Measurements from ENCODE around the gene SLC25A3.
A peak's percentile ranks its signal among the peaks of the same experiment; 100 is the strongest.
"Not testable (repeated sequence)": the region's sequence is repeated elsewhere in the genome, so short reads cannot be mapped to it uniquely, and the experiment has no call there.

Gene SLC25A3

DNA sequence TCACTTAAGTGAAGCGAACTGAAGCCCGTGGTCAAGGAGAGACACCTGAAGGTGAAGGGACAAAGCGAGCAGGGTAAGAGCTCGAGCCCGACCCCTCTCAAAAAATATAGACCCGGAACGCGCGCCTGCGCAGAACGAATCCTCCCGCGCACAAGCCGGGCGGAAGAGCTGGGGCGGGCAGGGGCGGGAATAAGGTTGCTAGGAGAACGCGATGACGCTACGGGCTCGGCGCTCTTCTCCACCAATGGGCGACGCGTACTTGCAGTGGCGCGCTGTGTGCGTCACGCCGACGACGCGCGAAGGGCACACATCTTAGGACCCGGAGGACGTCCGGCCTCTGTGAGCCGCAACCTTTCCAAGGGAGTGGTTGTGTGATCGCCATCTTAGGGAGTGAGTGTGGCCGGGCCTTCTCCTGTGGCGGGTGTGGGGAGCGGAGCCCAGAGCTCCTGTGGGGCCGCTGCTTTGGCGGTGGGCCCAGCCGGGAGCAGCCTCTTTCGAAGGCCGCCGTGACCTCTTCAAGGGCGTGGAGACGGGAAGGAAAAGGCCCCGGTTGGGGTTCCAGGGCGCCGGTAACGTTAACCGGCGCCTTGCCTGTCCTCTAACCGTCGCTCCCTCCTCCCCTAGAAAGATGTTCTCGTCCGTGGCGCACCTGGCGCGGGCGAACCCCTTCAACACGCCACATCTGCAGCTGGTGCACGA is at the start of gene SLC25A3:
Gene SLC25A3 (plus strand): TSS at position 336 of the 699 bp plus-strand sequence. CDS start 293 bp downstream, at position 629.
- DNase-seq (ENCODE audit: low read depth), result peak; percentile 98

DNA sequence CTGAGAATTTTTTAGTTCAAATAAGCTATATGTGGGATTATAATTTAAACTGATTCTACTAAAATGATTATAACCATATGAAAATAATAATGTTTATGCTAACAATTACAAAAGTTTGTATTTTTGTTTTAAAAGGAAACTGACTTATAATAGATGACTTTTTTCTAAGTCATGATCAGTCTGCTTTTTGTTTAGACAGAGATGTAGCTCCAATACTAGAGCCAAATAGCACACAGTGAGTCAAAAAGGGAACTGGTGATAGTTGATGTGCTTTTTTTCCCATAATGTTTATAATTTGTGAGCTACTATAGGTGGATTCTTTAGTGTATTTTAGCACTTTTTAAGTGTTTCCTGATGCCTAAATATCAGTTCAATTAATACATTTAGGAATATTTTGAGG is 49.8 kb upstream of the SLC25A3 start:
- DNase-seq (ENCODE audit: low read depth), result no peak

DNA sequence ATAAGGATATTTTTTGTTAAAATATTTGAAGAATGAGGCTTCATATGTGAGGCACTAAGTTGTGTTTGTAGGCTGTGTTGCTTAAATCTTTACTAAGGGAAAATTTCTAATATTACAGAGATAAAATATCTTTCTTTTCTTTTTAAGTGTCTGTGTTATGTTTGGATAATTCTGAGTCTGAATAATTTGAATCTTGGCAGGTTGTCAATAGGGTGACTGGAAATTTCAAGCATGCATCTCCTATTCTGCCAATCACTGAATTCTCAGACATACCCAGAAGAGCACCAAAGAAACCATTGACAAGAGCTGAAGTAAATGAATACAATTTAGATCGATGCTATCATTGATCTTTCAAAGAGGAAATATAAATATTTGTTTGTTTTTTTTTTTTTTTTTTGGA is 48.7 kb upstream of the SLC25A3 start:
- DNase-seq (ENCODE audit: low read depth), result no peak

DNA sequence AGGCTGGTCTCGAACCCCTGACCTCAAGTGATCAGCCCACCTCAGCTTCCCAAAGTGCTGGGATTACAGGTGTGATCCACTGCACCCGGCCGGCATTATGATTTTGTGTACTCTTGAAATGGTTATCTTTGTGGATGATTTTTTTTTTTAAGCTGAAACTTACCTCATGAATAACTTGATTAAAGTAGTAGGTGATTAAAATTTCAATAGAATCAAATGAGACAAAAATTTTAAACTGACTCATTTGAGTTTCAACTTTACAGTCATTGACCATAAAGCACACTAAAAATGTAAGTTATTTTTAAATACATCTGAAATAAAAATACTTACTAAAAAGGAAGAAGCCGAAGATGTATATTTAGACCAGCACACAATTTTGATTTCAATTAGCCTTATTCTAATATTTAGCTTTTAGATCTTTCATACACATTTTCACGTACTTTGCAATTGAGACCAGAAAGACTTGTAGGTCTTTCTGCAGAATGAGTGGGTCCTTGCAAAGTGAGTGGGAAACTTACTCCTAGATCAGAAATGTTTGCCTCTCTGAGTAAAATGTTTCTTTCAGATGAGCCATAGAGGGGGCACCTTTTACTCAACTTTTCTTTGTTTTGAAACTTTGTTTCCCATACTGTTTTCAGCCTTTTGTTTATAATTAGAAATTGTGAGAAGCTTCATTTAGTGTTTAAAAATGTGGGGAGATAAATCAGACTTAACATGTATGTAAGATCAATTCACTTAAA is 43.9 kb upstream of the SLC25A3 start:
- no peak for DNase-seq (ENCODE audit: low read depth)

DNA sequence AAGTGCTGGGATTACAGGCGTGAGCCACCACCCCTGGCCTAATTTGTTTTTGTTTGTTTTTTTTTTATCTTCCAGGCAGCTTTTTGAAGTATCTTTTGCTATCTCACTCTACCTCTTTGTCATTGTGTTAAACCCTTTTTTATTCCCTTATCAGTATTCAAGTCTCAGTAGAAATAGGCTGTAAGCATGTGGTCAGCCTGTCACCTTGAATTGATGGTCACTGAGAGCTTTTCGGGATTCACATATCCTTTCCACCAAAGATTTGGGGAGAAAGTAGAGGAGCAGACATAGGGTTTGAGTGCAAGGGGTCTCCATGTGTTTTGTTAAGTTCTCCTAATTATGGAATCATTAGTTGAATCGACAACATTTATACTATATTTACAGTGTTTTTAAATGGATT is 41.7 kb upstream of the SLC25A3 start:
- no peak for DNase-seq (ENCODE audit: low read depth)

DNA sequence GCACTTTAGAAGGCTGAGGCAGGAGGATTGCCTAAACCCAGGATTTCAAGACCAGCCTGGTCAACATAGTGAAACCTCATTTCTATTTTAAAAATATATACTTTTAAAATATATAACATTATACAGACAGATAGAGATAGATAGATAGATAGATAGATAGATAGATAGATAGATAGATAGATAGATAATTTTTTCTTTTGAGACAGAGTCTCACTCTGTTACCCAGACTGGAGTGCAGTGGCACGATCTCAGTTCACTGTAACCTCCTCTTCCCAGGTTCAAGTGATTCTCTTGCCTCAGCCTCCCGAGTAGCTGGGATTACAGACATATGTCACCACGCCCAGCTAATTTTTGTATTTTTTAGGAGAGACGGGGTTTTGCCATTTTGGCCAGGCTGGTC is 35.4 kb upstream of the SLC25A3 start:
- DNase-seq (ENCODE audit: low read depth), result not testable (repeated sequence)

DNA sequence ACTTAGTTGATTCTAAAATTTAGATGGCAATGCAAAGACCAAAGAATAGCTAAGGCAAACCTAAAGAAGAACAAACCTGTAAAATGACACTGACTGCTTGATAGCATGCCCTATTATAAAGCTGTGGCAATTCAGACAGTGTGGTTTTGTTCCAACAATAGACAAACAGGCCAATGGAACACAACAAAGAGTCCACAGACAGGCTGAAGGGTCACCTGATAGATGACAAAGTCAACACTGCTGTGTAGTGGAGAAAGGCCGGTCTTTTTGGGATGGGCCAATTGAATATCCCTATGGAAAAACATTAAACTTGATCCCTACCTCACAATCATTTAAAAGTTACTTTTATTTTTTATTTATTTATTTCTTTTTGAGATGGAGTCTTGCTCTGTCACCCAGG is 33.8 kb upstream of the SLC25A3 start:
- no peak for DNase-seq (ENCODE audit: low read depth)

DNA sequence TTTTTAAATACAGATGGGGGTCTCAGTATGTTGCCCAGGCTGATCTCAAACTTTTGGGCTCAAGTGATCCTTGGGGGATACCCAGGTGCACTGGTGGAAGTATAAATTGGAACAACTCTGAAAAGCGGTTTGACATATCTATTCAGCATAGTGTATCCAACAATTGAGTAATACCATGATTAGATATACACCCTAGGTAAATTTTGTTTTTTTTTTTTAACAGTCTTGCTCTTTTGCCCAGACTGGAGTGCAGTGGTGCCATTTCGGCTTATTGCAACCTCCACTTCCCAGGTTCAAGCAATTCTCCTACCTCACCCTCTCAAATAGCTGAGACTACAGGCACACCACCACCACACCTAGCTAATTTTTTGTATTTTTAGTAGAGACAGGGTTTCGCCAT is 31.6 kb upstream of the SLC25A3 start:
- DNase-seq (ENCODE audit: low read depth), result no peak

DNA sequence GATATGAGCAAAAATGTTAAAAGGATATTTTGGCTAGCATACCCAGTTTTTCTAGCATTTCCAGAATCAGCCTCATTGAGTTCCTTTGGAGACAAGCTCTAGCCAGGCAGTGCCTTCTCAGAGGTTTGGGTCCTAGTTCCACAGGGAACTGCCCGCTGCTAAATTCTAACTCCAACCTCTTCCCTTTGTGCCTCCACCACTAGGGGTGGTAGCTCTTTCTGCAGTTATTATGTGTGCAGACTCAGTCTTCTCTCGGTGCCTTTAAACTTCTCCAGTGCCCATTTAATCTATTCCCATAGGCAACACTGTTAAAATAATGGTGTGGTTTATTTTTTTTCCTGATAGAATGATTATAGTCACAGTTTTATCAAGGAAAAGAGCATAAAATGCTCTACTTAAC is 21.5 kb upstream of the SLC25A3 start:
- peak; percentile 24 for DNase-seq (ENCODE audit: low read depth)

DNA sequence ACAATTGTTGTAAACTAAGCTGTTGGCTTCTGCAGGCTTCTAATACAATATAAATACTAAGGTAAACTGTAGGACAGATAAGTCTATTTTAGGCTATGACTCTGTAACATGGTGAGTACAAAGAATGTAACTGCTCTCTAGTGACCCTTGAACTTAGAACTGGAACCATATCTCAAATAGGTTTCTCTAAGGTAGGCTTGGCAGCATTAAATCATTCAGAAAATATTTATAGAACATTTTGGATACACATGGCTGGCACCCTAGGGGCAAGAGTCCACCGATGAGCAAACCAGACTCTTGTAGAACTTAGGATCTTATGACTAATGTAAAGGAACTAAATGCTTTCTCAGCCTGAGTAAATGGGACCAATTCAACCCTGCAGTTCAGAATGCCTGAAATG is 19.4 kb upstream of the SLC25A3 start:
- peak; percentile 21 for DNase-seq (ENCODE audit: low read depth)

DNA sequence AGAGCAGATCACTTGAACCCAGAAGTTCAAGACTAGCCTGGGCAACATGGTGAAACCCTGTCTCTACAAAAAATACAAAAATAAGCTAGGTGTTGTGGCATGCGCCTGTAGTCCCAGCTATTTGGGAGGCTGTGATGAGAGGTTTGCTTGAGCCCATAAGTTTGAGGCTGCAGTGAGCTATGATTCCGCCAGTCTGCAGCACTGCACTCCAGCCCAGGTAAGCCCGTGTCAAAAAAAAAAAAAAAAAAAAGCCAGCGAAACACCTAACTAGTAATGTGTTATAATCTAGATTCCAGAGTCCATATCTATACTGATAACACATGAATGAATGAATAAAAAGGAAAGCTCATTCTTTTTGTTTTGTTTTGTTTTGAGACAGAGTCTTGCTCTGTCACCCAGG is 18.5 kb upstream of the SLC25A3 start:
- no peak for DNase-seq (ENCODE audit: low read depth)

DNA sequence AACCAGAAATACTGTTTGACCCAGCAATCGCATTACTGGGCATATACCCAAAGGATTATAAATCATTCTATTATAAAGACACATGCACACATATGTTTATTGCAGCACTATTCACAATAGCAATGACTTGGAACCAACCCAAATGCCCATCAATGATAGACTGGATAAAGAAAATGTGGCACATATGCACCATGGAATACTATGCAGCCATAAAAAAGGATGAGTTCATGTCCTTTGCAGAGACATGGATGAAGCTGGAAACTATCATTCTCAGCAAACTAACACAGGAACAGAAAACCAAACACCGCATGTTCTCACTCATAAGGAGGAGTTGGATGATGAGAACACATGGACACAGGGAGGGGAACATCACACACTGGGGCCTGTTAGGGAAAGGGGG is 16.7 kb upstream of the SLC25A3 start:
- DNase-seq (ENCODE audit: low read depth), result not testable (repeated sequence)

DNA sequence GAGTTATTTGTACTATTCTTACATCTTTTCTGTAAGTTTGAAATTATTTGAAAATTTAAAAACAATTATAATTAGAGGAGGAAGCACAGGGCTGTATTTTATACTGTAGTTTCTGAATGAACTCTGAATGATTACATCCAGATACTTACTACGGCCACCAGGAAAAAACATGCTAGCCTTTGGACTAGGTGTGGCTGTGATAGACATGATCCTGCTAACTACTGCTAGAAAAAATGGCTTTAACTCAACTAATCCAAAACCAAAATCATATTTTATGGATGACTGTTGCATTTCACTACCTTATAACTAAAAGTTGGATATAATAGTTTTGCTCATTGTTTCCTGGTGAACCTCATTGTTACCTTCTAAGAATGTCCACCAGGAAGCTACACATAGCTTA is 15.1 kb upstream of the SLC25A3 start:
- no peak for DNase-seq (ENCODE audit: low read depth)

DNA sequence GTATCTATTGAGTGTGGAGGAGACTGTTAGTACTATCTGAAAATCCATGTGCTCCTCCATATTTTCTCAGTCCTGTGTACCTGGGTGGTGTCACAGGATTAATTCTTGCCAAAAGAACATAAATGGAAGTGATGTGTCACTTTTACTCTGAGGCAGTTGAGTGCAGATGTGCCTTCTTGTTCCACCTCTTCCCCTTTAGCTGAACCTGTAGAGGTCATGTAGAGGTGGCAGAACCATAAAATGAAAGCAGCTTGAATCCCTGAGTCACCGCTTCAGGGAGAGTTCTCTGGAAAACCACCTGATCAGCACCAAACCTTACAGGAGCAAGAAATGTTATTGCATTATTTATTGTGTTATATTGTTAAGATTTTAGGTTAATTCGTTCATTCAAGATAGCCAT is 14.7 kb upstream of the SLC25A3 start:
- no peak for DNase-seq (ENCODE audit: low read depth)

DNA sequence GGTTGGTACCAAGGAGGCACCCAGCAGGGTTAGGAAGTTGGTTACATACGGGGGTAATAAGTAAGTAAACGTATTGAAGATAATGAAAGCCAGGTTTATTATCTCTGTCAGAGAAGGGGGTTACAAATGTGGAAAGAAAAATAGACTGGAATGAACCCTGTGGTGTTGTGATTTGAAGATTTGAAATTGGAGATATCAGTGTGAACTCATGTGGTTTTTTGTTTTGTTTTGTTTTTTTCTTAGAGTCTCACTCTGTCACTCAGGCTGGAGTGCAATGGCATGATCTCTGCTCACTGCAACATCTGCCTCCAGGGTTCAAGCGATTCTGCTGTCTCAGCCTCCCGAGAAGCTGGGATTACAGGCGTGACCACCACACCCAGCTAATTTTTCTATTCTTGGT is 14.1 kb upstream of the SLC25A3 start:
- DNase-seq (ENCODE audit: low read depth), result no peak

DNA sequence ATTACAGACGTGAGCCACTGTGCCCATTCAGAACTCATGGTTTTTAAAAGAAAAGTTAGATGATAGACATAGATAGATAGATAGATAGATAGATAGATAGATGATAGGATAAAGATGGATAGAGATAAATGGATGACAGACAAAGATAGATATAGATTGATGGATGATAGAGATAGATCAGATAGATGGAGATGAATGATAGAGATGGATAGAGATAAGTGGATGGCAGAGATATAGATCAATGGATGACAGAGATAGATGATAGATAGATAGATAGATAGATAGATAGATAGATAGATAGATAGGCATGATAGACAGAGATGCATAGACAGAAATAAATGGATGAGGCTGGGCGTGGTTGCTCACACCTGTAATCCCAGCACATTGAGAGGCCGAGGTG is 13.7 kb upstream of the SLC25A3 start:
- DNase-seq (ENCODE audit: low read depth), result no peak

DNA sequence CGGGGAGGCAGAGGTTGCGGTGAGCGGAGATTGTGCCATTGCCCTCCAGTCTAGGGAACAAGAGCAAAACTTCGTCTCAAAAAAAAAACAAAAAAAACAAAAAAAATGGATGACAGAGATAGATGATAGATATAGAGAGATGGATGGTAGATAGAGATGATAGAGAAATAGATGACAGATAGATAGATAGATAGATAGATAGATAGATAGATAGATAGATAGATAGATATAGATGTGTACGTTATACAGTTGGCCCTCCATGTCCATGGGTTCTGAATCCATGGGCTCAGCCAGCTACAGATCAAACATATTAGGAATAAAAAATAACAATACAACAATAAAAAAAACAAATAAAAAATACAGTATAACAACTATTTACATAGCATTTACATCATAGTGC is 12.8 kb upstream of the SLC25A3 start:
- DNase-seq (ENCODE audit: low read depth), result no peak

DNA sequence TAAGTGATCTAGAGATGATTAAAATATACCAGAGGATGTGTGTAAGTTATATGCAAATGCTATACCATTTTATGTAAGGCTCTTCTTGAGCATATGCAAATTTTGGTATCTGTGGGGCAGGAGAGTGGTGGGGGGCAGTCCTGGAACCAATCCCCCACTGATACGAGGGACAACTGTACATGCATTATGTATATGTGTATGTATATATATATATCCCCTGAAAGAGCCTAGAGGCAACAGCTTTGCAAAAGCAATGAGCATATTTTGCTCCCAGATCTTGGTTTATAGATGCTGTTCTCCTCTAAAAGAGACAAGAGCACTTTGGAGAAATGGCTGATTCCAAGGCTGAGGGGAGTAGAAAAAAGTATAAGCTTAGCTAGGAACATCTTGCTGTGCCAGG is 12.4 kb upstream of the SLC25A3 start:
- DNase-seq (ENCODE audit: low read depth), result no peak

DNA sequence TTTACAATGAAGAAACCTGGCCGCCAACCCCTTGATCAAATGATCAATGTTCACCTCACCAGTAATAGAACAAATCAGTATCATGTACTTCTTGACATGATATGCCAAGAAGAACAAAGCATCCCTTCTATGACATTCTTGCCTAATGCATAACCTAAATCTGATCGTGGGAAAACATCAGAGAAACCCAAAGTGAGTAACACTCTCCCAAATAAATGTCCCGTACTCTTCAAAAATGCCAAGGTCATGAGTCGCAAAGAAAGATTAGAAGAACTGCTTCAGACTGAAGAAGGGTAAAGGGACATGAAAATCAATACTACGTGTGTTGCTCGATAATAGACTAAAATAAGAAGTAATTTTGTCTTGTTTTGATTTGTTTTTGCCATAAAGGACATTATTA is 11.4 kb upstream of the SLC25A3 start:
- DNase-seq (ENCODE audit: low read depth), result peak; percentile 64

DNA sequence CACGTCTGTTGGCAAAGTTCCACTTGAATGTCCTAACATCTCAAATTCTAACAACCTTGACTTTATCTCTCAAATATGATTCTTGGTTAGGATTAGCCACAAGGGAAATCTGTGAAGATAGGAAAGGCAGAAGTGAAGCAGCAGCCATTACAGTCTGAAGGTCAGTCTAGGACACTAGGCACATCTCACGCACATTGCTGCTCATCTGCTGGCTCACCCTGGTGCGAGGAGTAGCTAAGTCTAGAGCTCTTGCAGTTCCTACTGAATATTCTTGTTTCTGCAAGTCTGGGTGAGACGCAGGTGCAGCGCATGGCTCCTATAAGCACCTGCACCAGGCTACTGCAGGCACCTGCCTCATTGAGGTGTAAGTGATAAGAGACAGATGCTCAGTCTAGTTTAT is 6.4 kb upstream of the SLC25A3 start:
- no peak for DNase-seq (ENCODE audit: low read depth)

DNA sequence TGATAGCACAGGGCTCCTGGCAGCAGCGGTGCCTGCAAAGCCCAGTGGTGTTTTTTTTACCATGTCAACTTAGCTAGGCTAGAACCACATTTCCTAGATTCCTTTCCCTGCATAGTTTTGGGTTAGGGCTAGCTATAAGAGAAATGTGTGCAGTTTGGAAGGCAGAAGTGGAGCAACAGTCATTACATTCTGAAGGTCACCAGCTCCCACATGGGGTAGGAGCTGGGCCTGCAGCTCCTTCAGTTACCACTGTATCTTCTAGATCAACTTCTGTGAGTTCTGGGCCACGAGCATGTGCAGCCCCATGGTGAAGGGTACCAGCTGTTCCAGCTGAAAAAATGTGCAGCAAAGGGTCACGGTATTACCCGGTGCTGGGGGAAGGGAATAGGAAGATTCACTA is 2.3 kb upstream of the SLC25A3 start:
- DNase-seq (ENCODE audit: low read depth), result no peak

DNA sequence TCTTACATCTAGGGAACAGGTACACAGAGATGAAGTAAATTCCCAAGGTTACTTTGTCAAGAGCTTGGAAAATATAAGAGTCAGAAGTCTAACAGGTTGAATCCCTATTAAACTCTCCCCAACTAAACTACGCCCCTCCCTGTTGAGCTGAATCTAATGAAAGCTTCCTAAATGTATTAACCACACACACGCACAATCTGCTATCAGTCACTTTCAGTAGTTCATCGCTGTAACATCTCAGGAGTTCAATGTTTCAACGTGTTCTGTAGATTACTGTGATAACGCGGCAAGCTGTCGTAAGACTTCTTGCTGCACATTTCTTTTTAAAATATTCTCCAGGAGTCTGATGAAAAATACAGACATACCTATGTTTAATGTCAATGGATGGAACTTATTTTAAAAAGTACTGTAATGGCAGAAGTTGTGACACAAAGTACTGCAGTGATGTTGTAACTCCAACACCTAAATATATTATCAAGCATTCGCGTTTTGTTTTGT is 612 bp upstream of the SLC25A3 start:
- DNase-seq (ENCODE audit: low read depth), result no peak

DNA sequence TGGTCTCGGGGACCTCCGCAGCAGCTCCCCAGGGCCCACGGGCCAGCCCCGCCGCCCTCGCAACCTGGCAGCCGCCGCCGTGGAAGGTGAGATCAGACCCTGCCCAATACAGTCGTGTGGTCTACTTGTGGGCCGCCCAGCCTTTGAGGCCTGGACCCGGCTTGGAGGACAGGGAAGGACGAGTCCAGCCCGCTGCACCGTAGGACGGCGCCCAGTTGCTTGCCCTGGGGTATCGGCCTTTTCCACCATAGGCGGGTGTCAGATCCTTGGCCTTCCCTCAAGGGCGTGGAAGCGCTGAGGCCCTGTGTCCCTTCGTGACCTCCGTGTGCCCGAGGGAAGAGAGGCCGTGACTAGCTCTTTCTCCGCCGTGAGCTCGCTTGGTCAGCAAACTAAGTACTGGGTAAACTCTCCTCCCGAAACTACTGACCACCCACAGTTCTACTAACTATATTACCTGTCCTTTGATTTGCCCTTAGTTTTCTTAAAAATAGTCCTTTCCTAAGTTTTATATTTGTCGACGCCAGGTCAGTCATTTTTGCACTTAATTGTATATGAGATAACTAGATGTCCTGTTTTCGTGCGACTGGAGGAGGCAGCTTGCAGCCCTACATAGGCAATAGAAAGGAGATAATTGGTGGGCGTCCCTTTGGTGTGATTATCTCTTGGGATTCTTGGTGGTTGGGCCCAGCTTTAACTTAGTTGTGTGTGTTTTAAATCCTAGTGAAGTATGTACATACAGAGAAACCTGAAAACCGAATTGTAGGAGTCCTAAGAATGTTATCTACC is 757 bp downstream of the SLC25A3 start:
- DNase-seq (ENCODE audit: low read depth), result peak; percentile 53

All from ELR (cell line).